B cell (primary cell): ENCODE results near the gene ARID4A. TPM values are rescaled to one million over a fixed set of nuclear protein-coding genes. Genes with fewer than 3 reads are reported as not detected.
A peak's percentile ranks its signal among the peaks of the same experiment; 100 is the strongest.
"Not testable (repeated sequence)": the region's sequence is repeated elsewhere in the genome, so short reads cannot be mapped to it uniquely, and the experiment has no call there.

Experiments
- ATAC-seq: fragments of 200-7000 bp; cut with Tn5 transposase; one replicate; pipeline ENCODE4 v1.10.0; 2021; ENCODE audit warnings: low read depth, mild to moderate bottlenecking, moderate number of reproducible peaks, moderate library complexity
- CTCF ChIA-PET: fragments of 350-600 bp; sonication (Branson Sonifier 250); formaldehyde crosslinking; loops from one replicate; lab custom pipeline; 2021; ENCODE audit warnings: antibody characterized with exemption, inconsistent platforms; lab: Charles Lee
- POLR2A ChIA-PET: fragments of 350-600 bp; sonication (Branson Sonifier 250); formaldehyde crosslinking; loops from one replicate; lab custom pipeline; 2021; ENCODE audit warnings: antibody characterized with exemption; lab: Charles Lee
- DNase-seq: peaks from one replicate; pipeline ENCODE4 v3.0.0; 2013
- H2AFZ ChIP-seq: 2 replicates; pipeline ENCODE4 v1.6.1; 2012; ENCODE audit warnings: mild to moderate bottlenecking, low read depth, low read length; ENCODE audit not compliant: insufficient read depth, poor library complexity, severe bottlenecking
- H3K27ac ChIP-seq, 2 donors: 1 replicate in 1 of 2; 2 replicates in 1 of 2; pipeline ENCODE4 v1.5.1; 2012 to 2013; ENCODE audit warnings: low read length in 2 of 2, mild to moderate bottlenecking in 2 of 2, moderate library complexity in 1 of 2
- H3K27me3 ChIP-seq, 4 experiments: fragments of 200-600 bp in 1 of 4; sonication (generic) in 1 of 4; replicated peaks in 1 of 4; 1 replicate in 2 of 4; 2 replicates in 2 of 4; pipeline versions ENCODE4 v1.6.1 to v1.7.0; 2013 to 2016; ENCODE audit warnings: low read length in 3 of 4, mild to moderate bottlenecking in 2 of 4, mixed read lengths in 1 of 4, moderate library complexity in 1 of 4; ENCODE audit not compliant: insufficient read depth in 4 of 4, control insufficient read depth in 3 of 4; ENCODE audit errors: control extremely low read depth in 1 of 4
- H3K36me3 ChIP-seq, 2 experiments: replicated peaks in 1 of 2; 1 replicate in 1 of 2; 2 replicates in 1 of 2; pipeline versions ENCODE4 v1.6.1 to v1.7.1; 2013; ENCODE audit warnings: low read length in 1 of 2; ENCODE audit not compliant: insufficient read depth in 2 of 2, control insufficient read depth in 1 of 2; ENCODE audit errors: control extremely low read depth in 1 of 2, extremely low read depth in 1 of 2
- H3K4me1 ChIP-seq, 2 donors: fragments of 200-600 bp in 1 of 2; sonication (generic) in 1 of 2; 1 replicate in 1 of 2; 2 replicates in 1 of 2; pipeline versions ENCODE4 v1.5.1 to v1.6.1; 2013 to 2017; ENCODE audit warnings: low read length in 2 of 2; ENCODE audit not compliant: control insufficient read depth in 2 of 2, insufficient read depth in 2 of 2
- H3K4me2 ChIP-seq: replicated peaks from 2 replicates; pipeline ENCODE3; 2012; ENCODE audit warnings: mild to moderate bottlenecking, low read depth, low read length; ENCODE audit not compliant: poor library complexity, severe bottlenecking
- H3K4me3 ChIP-seq, 5 experiments: fragments of 200-600 bp in 1 of 5; sonication (generic) in 1 of 5; 1 replicate in 3 of 5; 2 replicates in 2 of 5; pipeline versions ENCODE4 v1.5.1 to v1.7.0; 2011 to 2016; ENCODE audit warnings: low read length in 4 of 5, mild to moderate bottlenecking in 4 of 5, low read depth in 2 of 5, control low read depth in 1 of 5, moderate library complexity in 1 of 5; ENCODE audit not compliant: insufficient read depth in 1 of 5; ENCODE audit errors: control extremely low read depth in 1 of 5, extremely low read depth in 1 of 5
- H3K79me2 ChIP-seq: fragments of 200-600 bp; sonication (generic); one replicate; pipeline ENCODE4 v1.6.0; 2016; ENCODE audit warnings: low read length; ENCODE audit not compliant: control insufficient read depth, insufficient read depth
- H3K9ac ChIP-seq: fragments of 200-600 bp; sonication (generic); 2 replicates; pipeline ENCODE4 v1.6.1; 2017; ENCODE audit warnings: mild to moderate bottlenecking, low read length, moderate library complexity
- H3K9me3 ChIP-seq, 3 donors: one replicate each; pipeline versions ENCODE4 v1.6.1 to v1.7.1; 2013; ENCODE audit warnings: low read length in 2 of 3; ENCODE audit not compliant: control insufficient read depth in 2 of 3, insufficient read depth in 1 of 3; ENCODE audit errors: control extremely low read depth in 1 of 3
- H4K20me1 ChIP-seq: 2 replicates; pipeline ENCODE4 v1.6.0; 2012; ENCODE audit warnings: mild to moderate bottlenecking, low read length; ENCODE audit not compliant: insufficient read depth, control insufficient read depth, poor library complexity, severe bottlenecking
- H3K27ac Mint-ChIP-seq: one replicate; pipeline ENCODE4 v1.8.0; 2021; ENCODE audit warnings: mixed read lengths
- H3K27me3 Mint-ChIP-seq: one replicate; pipeline ENCODE4 v1.8.0; 2021; ENCODE audit warnings: mixed read lengths
- H3K4me1 Mint-ChIP-seq: one replicate; pipeline ENCODE4 v1.8.0; 2021; ENCODE audit warnings: mixed read lengths
- H3K4me3 Mint-ChIP-seq: one replicate; pipeline ENCODE4 v1.8.0; 2021; ENCODE audit warnings: mixed read lengths
- H3K9me3 Mint-ChIP-seq: one replicate; pipeline ENCODE4 v1.8.0; 2022; ENCODE audit warnings: mixed read lengths; ENCODE audit not compliant: insufficient read depth
- CTCF ChIP-seq: fragments of 200-600 bp; IDR thresholded peaks from one replicate; pipeline ENCODE4 v1.8.0; 2022; ENCODE audit warnings: antibody characterized with exemption, mild to moderate bottlenecking
- EZH2 ChIP-seq: IDR thresholded peaks from 2 replicates; pipeline ENCODE4 v1.6.1; 2012; ENCODE audit warnings: borderline replicate concordance, low read depth, mild to moderate bottlenecking, moderate library complexity, low read length; ENCODE audit not compliant: insufficient read depth, poor library complexity, severe bottlenecking
- WGBS: methylation state at CpG from one replicate; pipeline ENCODE4 v1.1.5; 2013; ENCODE audit warnings: missing lambda C conversion rate; ENCODE audit not compliant: insufficient coverage; 5-methylcytosine and 5-hydroxymethylcytosine counted together
- intact Hi-C: fragments of 100-400 bp; cut with micrococcal nuclease; formaldehyde crosslinking; loops from one replicate; pipeline ENCODE4 v1.10.0; 2022
- polyA plus RNA-seq: library from polyadenylated mRNA; depleted of rRNA; stranded (reverse); fragments of >200 nt; gene quantifications from 2 replicates; pipeline ENCODE4 v1.2.3, GENCODE V29; 2012
- total RNA-seq, 2 donors: library from RNA; stranded (reverse); fragments of 120-200 nt in 1 of 2; gene quantifications; 1 replicate in 1 of 2; 2 replicates in 1 of 2; pipeline versions ENCODE4 v1.2.3 to v1.2.4, GENCODE V29; 2013 to 2022

Gene ARID4A
- total and polyA plus RNA-seq, 2 donors (not counting 1 experiment from before 2014, with no cell fraction given), result 9.4 to 87.0 TPM

GRCh38 chr14:58332561-58332960, 34.2 kb downstream of the ARID4A start:
- Histone ChIP-seq H3K36me3 (peaks cover 3 to 54% of the 10 kb centered on the region in 2 experiments), H3K27me3 (no peaks in the 10 kb centered on the region), H3K4me1 (peaks cover 5 to 10% of the 10 kb centered on the region in 2 donors), H4K20me1 (no peaks in the 10 kb centered on the region), H3K9ac (no peak overlapping the region), H3K27ac (no peak overlapping the region), H3K79me2 (peaks cover 17% of the 10 kb centered on the region), H2AFZ (no peak overlapping the region), H3K4me2 (no peak overlapping the region), H3K9me3 (no peaks in the 10 kb centered on the region), H3K4me3 (no peak overlapping the region)
- Mint-ChIP-seq H3K27ac (no peak overlapping the region), H3K9me3 (no peaks in the 10 kb centered on the region), H3K4me3 (no peak overlapping the region), H3K4me1 (peaks cover 8% of the 10 kb centered on the region), H3K27me3 (no peaks in the 10 kb centered on the region)
- no peak for TF ChIP-seq CTCF
- TF ChIP-seq EZH2, result no peak
- ATAC-seq, result no peak
- no peak for DNase-seq
- ChIA-PET CTCF (interaction anchor here (0.6 kb wide), 1 partner anchor 224 kb away, joined by 3 read pairs; no protein-coding TSS in a partner anchor), POLR2A (no interaction called here)
- intact Hi-C loops, result no loop called here
- no CpG with 5 or more reads among the region's 3 CpGs for WGBS

GRCh38 chr14:58339666-58340065, 41.3 kb downstream of the ARID4A start:
- H3K4me1 ChIP-seq, H3K9me3 ChIP-seq, H3K4me3 ChIP-seq, H3K9me3 Mint-ChIP-seq, H3K27ac ChIP-seq, intact Hi-C loops, H4K20me1 ChIP-seq, H3K4me3 Mint-ChIP-seq, ATAC-seq, H2AFZ ChIP-seq, H3K27me3 Mint-ChIP-seq, H3K27me3 ChIP-seq, POLR2A ChIA-PET, CTCF ChIA-PET, H3K4me2 ChIP-seq, H3K9ac ChIP-seq, H3K4me1 Mint-ChIP-seq: not testable (repeated sequence)
- no CpG with 5 or more reads among the region's 4 CpGs for WGBS
- peaks cover 20% of the 10 kb centered on the region for H3K79me2 ChIP-seq
- H3K27ac Mint-ChIP-seq, result peak overlapping the region; percentile 60
- peaks cover 2 to 61% of the 10 kb centered on the region in 2 experiments for H3K36me3 ChIP-seq
- peak; percentile 17 for DNase-seq
